Choroid plexus epithelial cell (primary cell): ENCODE data around the gene MYH15.

Experiments
- DNase-seq: peaks from one replicate; pipeline ENCODE4 v3.0.0-alpha.2; 2010; ENCODE audit warnings: low read depth
- H3K4me3 ChIP-seq: 2 replicates; pipeline ENCODE4 v1.5.1; 2011; ENCODE audit warnings: low read depth, mild to moderate bottlenecking, control low read depth, low read length, moderate library complexity
- TF ChIP-seq, protein P1 (sequence below): conservative IDR thresholded peaks from 2 replicates; pipeline ENCODE4 v1.5.1; 2011; ENCODE audit warnings: low read depth, mild to moderate bottlenecking, control low read depth, inconsistent platforms, low read length, moderate library complexity

MYH15 gene

DNA sequence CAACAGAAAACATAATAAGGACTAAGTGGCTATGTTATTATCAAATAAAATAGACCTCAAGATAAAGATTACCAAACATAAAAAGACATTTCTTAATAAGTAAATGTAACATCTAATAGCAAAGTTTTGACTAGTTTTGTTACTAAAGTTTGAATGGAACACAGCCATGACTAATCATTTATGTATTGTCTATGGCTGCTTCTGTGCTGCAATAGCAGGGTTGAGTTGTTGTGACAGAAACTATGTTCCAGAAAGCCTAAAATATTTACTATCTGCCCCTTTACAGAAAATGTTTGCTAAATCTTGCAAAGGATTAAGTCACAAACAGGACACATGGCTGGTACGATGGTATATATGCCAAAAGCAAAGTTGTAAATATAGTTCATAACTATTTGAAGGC lies 37.9 kb upstream of the MYH15 start:
- DNase-seq: peak; percentile 55
- H3K4me3 ChIP-seq: no peak overlapping the region
- TF ChIP-seq, protein P1, sequence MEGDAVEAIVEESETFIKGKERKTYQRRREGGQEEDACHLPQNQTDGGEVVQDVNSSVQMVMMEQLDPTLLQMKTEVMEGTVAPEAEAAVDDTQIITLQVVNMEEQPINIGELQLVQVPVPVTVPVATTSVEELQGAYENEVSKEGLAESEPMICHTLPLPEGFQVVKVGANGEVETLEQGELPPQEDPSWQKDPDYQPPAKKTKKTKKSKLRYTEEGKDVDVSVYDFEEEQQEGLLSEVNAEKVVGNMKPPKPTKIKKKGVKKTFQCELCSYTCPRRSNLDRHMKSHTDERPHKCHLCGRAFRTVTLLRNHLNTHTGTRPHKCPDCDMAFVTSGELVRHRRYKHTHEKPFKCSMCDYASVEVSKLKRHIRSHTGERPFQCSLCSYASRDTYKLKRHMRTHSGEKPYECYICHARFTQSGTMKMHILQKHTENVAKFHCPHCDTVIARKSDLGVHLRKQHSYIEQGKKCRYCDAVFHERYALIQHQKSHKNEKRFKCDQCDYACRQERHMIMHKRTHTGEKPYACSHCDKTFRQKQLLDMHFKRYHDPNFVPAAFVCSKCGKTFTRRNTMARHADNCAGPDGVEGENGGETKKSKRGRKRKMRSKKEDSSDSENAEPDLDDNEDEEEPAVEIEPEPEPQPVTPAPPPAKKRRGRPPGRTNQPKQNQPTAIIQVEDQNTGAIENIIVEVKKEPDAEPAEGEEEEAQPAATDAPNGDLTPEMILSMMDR: no peak

DNA sequence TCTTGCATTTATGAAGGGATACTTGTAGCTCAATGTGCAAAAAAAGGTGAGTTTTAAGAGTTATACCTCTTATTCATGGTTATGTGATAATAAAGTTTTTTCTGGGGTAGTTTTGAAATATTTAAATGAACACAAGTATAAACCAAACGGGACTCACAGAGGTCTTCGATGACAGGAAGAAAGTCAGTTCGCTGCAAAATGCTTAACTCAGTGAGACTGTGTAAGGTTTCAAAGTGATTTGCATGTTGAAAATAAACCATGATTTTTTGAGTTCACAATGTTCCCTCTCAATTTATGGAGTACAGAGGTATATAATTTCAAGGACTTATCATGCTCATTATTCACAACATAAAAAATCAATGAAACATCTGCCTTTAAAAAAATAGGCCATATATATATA lies 36.3 kb upstream of the MYH15 start:
- TF ChIP-seq, protein P1: no peak
- peak overlapping the region; percentile 35 for H3K4me3 ChIP-seq

DNA sequence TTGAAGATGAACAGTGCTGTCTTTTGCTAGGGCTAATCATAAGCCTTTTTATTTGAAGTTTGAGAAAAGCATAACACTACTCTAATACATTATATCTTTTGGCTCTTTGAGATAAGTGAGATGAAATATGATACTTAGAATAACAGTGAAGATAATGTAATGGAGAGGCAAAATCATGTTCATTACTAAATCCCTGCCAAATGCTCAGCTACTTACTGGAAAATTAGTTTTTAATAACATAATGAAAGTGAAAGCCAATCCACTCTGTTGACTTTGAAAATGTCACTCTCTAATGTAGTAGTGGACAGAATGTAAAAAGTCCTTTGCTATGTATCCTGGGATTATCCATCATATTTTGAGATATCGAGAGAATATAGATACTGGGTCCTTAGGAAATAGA lies 35.9 kb upstream of the MYH15 start:
- peak; percentile 53 for DNase-seq
- H3K4me3 ChIP-seq: peak overlapping the region; percentile 35
- TF ChIP-seq, protein P1: no peak

More for the DNA sequence above, 36.3 kb upstream of the MYH15 start:
- no peak for DNase-seq

DNA sequence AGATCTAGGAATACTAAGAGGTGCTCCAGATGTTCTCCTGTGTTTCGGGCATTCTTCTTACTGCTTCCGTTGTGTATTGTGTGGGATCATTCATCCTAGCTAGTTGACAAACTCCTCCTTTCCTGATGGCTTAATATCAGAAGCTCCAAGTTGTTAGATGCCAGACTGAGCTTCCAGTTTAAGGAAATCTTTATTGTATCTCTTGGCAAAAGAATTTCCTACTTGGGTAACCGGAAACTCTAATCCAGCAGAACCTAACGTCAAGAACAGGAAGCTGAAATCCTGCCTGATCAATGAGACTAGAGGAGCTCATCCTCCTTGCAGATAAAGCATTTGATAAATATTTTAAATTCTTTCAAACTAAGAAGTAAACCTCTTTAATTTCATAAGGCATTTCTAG lies 27.7 kb upstream of the MYH15 start:
- TF ChIP-seq, protein P1: no peak
- H3K4me3 ChIP-seq: no peak overlapping the region
- DNase-seq: no peak

- peak; percentile 12 for DNase-seq
- no peak overlapping the region for H3K4me3 ChIP-seq
- TF ChIP-seq, protein P1: no peak
Measured at GRCh38 chr3:108528459-108529252, 18.3 kb upstream of the MYH15 start.

DNA sequence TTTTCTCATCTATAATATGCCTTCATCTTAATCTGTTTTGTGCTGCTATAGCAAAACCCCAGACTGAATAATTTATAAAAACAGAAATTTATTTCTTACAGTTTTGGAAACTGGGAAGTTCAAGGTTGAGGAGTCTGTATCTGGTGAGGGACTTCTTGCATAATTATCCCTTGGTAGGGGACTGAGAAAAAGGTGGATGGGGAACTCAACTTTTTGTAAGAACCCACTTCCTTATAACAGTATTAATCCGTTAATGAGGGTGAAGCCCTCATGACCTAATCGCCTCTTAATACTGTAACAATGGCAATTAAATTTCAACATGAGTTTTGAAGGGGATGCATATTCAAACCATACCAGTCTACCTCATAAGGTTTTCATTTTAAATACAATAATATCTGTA lies 17.4 kb upstream of the MYH15 start:
- TF ChIP-seq, protein P1: no peak
- no peak for DNase-seq
- H3K4me3 ChIP-seq: no peak overlapping the region

DNA sequence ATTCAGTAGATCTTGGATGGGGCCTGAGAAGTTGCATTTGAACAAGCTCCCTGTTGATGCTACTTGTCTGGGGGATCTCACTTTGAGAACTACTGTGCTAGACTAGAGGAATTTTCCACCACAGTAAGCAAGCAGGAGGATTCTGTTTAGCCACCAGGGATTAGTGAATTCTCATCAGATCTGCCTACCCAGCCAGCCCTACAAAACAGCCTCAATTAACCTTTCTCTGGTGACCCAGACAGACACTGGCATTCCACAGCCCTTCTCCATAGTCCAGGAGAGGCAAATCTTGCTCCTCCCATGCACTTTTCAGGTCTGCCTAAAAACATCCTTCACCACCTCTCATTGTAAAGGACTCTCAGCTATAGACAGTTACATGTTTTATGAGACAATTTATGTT lies 16.7 kb upstream of the MYH15 start:
- no peak for DNase-seq
- TF ChIP-seq, protein P1: no peak
- H3K4me3 ChIP-seq: no peak overlapping the region
